HCT116 (cell line): ENCODE data around the gene PEX12.

Experiments used
- CEBPB ChIP-seq: IDR thresholded peaks from 2 replicates; pipeline ENCODE4 v1.6.1; 2012; ENCODE audit warnings: low read depth
- ELF1 ChIP-seq: IDR thresholded peaks from 2 replicates; pipeline ENCODE4 v1.6.1; 2012; ENCODE audit warnings: low read depth, borderline replicate concordance
- EZH2 ChIP-seq: fragments of 200-600 bp; sonication (generic); IDR thresholded peaks from 2 replicates; pipeline ENCODE4 v1.6.1; 2017; ENCODE audit warnings: antibody characterized with exemption, mixed run types
- FOSL1 ChIP-seq: IDR thresholded peaks from 2 replicates; pipeline ENCODE4 v1.6.1; 2012; ENCODE audit warnings: low read depth
- JUND ChIP-seq: IDR thresholded peaks from 2 replicates; pipeline ENCODE4 v1.6.1; 2012
- POLR2A ChIP-seq: IDR thresholded peaks from 2 replicates; pipeline ENCODE4 v1.7.0; 2011; ENCODE audit warnings: borderline replicate concordance; ENCODE audit not compliant: insufficient read depth, insufficient read length; ENCODE audit errors: extremely low read depth
- POLR2AphosphoS5 ChIP-seq: IDR thresholded peaks from 2 replicates; pipeline ENCODE4 v1.6.1; 2011; ENCODE audit warnings: mild to moderate bottlenecking, low read depth, low read length, moderate library complexity
- SP1 ChIP-seq: IDR thresholded peaks from 2 replicates; pipeline ENCODE4 v1.6.1; 2012; ENCODE audit warnings: low read depth
- TCF7L2 ChIP-seq: IDR thresholded peaks from 2 replicates; pipeline ENCODE4 v1.7.0; 2011; ENCODE audit warnings: borderline replicate concordance, inconsistent platforms; ENCODE audit not compliant: insufficient read depth, insufficient read length; ENCODE audit errors: extremely low read depth
- TF ChIP-seq, protein P1 (sequence below), 3 experiments: fragments of 200-600 bp in 1 of 3; sonication (generic) in 1 of 3; IDR thresholded peaks in 2 of 3; conservative IDR thresholded peaks in 1 of 3; 2 replicates each; pipeline ENCODE4 v1.5.1; 2012 to 2017; ENCODE audit warnings: low read depth in 2 of 3, low read length in 2 of 3, antibody characterized with exemption in 1 of 3, borderline replicate concordance in 1 of 3, control low read depth in 1 of 3, mild to moderate bottlenecking in 1 of 3, mixed read lengths in 1 of 3, mixed run types in 1 of 3, moderate library complexity in 1 of 3; ENCODE audit not compliant: insufficient read depth in 1 of 3
- TF ChIP-seq, protein P2 (sequence below): IDR thresholded peaks from 2 replicates; pipeline ENCODE4 v1.6.1; 2012; ENCODE audit warnings: low read depth

DNA sequence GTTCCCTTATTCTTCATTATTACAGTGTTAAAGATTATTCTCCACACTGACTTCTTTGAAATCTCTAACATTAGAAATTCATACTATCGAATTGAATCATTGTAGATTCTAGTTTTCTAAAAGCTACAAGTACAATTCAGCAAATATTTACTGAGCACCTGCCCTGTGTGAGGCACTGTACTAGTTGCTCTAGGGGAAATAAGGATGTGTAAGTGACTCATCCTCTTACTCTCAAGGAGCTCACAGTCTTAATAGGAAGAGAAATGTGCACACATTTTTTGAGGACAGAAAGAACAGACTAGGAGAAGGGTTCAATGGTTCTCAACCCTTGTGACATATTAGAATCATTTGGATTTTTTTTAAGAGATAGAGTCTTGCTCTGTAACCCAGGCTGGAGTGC lies 33.2 kb downstream of the PEX12 start:
- TF ChIP-seq POLR2A, result no peak
- TF ChIP-seq FOSL1, result no peak
- TF ChIP-seq CEBPB, result no peak
- no peak for TF ChIP-seq TCF7L2
- TF ChIP-seq, protein P1, sequence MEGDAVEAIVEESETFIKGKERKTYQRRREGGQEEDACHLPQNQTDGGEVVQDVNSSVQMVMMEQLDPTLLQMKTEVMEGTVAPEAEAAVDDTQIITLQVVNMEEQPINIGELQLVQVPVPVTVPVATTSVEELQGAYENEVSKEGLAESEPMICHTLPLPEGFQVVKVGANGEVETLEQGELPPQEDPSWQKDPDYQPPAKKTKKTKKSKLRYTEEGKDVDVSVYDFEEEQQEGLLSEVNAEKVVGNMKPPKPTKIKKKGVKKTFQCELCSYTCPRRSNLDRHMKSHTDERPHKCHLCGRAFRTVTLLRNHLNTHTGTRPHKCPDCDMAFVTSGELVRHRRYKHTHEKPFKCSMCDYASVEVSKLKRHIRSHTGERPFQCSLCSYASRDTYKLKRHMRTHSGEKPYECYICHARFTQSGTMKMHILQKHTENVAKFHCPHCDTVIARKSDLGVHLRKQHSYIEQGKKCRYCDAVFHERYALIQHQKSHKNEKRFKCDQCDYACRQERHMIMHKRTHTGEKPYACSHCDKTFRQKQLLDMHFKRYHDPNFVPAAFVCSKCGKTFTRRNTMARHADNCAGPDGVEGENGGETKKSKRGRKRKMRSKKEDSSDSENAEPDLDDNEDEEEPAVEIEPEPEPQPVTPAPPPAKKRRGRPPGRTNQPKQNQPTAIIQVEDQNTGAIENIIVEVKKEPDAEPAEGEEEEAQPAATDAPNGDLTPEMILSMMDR (IDR thresholded peaks at IDR 0.05 in 2 of 3, conservative IDR thresholded peaks at IDR 0.05 in 1 of 3; ENCODE audit: borderline replicate concordance in 1 of 3, insufficient read depth in 1 of 3, low read depth in 2 of 3, low read length in 2 of 3), result no peak
- TF ChIP-seq ELF1, result no peak
- TF ChIP-seq, protein P2, sequence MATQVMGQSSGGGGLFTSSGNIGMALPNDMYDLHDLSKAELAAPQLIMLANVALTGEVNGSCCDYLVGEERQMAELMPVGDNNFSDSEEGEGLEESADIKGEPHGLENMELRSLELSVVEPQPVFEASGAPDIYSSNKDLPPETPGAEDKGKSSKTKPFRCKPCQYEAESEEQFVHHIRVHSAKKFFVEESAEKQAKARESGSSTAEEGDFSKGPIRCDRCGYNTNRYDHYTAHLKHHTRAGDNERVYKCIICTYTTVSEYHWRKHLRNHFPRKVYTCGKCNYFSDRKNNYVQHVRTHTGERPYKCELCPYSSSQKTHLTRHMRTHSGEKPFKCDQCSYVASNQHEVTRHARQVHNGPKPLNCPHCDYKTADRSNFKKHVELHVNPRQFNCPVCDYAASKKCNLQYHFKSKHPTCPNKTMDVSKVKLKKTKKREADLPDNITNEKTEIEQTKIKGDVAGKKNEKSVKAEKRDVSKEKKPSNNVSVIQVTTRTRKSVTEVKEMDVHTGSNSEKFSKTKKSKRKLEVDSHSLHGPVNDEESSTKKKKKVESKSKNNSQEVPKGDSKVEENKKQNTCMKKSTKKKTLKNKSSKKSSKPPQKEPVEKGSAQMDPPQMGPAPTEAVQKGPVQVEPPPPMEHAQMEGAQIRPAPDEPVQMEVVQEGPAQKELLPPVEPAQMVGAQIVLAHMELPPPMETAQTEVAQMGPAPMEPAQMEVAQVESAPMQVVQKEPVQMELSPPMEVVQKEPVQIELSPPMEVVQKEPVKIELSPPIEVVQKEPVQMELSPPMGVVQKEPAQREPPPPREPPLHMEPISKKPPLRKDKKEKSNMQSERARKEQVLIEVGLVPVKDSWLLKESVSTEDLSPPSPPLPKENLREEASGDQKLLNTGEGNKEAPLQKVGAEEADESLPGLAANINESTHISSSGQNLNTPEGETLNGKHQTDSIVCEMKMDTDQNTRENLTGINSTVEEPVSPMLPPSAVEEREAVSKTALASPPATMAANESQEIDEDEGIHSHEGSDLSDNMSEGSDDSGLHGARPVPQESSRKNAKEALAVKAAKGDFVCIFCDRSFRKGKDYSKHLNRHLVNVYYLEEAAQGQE, result no peak
- TF ChIP-seq EZH2, result no peak
- TF ChIP-seq SP1, result no peak
- no peak for TF ChIP-seq JUND
- no peak for TF ChIP-seq POLR2AphosphoS5
